GM21526 (cell line): ENCODE measurements around the gene OR4D2.

Source experiments
- ATAC-seq: cut with Tn5 transposase; IDR thresholded peaks from one replicate; pipeline ENCODE4 v1.9.1; 2021; ENCODE audit warnings: moderate library complexity; ENCODE audit not compliant: unreplicated experiment, low FRiP score

Gene OR4D2

GRCh38 chr17:58172369-58173071, 5.7 kb downstream of the OR4D2 start:
- ATAC-seq = no peak

DNA sequence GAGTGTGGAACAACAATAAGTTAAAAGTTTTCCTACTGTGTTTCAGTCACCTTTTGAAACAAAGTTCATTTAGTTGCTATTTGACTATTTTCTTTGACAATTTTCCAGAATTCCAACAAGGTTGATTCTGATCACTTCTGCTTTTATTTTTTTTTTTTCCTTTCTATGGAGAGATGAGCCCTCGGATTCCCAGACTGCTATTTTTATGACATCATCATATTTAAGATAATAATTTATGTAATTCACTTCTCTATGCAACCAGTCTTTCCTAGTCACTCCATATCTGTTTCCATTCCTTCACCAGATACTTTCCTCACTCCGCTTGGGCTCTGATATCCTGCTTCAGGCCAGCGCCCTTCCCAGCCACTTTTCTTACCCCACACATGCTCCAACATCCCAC, 8.1 kb downstream of the OR4D2 start:
- ATAC-seq = no peak

DNA sequence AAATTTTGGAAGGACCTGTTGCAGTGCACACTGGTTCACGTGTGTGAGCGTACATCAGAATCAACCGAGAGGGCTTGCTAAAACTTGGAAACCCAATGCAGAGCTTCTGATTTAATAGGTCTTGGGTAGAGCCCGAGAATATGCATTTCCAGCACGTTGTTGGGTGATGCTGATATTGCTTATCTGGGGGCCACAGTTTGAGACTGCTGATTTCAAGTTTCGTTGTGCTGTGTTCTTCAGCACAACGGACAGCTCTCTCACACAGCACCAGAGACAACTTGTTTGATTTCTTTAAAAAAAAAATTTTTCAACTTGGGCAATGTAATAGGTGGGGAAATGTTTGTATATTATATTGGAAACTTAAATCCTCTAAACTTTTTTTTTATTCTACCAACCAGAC, 9.4 kb downstream of the OR4D2 start:
- no peak for ATAC-seq

GRCh38 chr17:58181796-58182195, 15.0 kb downstream of the OR4D2 start:
- no peak for ATAC-seq

GRCh38 chr17:58183514-58183913, 16.7 kb downstream of the OR4D2 start:
- ATAC-seq = no peak

- no peak for ATAC-seq
Measured at GRCh38 chr17:58184308-58184985, 17.7 kb downstream of the OR4D2 start.

DNA sequence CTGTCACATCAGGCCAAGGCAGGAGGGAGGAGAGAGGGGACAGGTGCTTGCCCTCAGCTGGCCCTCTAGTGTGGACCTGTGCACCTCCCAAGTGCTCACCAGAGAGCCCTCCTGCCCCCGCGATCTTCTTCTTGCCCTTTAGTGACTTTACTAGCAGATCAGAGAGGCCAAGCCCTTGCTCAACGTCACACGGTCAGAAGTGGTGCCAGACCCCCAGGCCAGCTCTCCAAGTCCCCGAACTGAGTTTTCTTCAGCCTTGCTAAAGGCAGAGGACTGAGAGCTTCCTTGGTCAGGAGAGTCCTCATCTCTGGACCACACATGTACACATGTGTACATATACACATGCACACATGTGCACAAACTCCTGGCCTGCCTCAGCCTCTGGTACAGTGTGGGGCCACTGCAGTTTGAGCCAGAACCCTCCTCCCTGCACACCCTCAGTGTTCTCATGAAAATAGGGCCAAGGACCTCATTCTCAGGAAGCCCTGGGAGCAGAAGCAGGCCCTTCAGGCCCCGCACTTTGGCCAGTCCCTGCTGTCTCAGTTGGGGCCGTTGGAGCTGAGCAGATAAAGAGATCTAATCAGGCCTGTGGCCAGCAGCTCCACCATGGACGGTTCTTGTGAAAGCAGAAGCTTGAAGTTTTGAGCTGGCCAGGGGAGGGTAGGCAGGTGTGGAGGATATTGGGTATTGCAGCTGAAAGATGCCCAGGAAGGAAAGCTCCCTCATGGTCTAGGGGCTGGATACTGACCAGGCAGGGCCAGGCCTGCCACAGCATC, 18.4 kb downstream of the OR4D2 start:
- no peak for ATAC-seq

- no peak for ATAC-seq
Measured at GRCh38 chr17:58186591-58186990, 19.8 kb downstream of the OR4D2 start.

GRCh38 chr17:58187063-58187462, 20.3 kb downstream of the OR4D2 start:
- no peak for ATAC-seq

GRCh38 chr17:58187675-58188074, 20.9 kb downstream of the OR4D2 start:
- no peak for ATAC-seq

- ATAC-seq = no peak
Measured at GRCh38 chr17:58189436-58190146, 22.8 kb downstream of the OR4D2 start.

- ATAC-seq = no peak
Measured at GRCh38 chr17:58191241-58191896, 24.6 kb downstream of the OR4D2 start.

DNA sequence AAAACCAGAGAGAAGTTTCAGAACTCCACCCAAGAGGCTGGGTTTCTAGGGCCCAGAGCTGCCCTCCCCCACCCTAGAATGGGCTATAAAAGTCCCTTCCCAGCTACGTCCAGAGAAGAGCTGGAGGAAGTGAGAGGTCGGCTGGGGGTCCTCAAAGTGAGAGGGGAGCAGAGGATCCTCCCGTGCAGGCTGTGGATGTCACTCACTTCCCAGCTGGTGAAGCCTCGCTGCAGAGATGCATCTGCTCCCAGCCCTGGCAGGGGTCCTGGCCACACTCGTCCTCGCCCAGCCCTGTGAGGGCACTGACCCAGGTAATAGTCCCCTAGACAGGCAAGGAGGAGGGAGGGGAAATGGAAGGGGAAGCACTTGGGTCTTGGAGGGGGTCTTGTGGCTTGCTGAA, 25.8 kb downstream of the OR4D2 start, which contains the start of gene EPX:
Gene EPX, plus strand, starts transcription at position 115 of the 400 bp plus-strand sequence. Its CDS starts 121 bp downstream, at position 236.
- no peak for ATAC-seq

DNA sequence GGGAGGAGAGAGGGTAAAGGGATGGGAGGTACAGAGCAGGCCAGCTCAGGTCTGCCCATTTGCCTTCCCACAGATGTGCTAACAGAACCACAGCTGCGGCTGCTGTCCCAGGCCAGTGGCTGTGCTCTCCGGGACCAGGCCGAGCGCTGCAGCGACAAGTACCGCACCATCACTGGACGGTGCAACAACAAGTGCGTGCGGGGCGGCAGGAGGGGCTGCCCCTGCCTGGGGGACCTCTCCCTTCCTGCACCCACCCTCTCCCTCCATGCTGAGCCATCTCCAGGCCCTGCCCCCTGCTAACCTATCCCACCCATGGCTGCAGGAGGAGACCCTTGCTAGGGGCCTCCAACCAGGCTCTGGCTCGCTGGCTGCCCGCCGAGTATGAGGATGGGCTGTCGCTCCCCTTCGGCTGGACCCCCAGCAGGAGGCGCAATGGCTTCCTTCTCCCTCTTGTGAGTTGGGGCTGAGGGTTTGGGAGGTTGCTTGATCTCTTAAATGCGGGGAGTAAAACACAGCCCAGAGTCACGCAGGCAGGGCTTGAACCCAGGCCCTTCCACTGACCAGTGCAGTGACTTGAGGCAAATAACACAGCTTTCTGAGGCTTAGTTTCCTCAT, 27.0 kb downstream of the OR4D2 start:
- no peak for ATAC-seq

GRCh38 chr17:58195518-58196123, 28.8 kb downstream of the OR4D2 start:
- no peak for ATAC-seq

GRCh38 chr17:58196610-58197009, 29.8 kb downstream of the OR4D2 start:
- no peak for ATAC-seq

DNA sequence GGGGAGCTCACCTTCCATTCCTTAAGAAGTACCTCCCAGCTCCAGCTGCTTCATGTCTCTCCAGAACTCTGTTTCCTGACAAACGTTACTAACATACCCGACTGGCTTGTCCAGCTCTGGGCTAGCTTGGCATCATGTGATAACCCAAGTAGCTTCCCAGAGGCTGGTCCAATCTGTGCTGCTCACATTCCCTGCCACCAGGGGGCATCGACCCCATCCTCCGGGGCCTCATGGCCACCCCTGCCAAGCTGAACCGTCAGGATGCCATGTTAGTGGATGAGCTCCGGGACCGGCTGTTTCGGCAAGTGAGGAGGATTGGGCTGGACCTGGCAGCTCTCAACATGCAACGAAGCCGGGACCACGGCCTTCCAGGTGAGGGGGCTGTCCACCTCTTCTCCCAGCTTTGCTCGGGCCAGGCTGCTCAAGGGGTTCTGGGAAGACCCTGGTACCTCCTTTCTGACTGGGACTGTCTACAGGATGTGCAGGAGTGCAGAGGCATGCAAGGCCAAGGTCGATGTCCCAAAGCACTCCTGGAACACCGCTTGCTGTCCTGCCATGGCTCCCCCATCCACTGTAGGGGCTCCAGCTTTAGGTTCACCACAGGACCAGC, 33.3 kb downstream of the OR4D2 start:
- ATAC-seq = no peak

GRCh38 chr17:58202859-58203258, 36.1 kb downstream of the OR4D2 start:
- no peak for ATAC-seq

DNA sequence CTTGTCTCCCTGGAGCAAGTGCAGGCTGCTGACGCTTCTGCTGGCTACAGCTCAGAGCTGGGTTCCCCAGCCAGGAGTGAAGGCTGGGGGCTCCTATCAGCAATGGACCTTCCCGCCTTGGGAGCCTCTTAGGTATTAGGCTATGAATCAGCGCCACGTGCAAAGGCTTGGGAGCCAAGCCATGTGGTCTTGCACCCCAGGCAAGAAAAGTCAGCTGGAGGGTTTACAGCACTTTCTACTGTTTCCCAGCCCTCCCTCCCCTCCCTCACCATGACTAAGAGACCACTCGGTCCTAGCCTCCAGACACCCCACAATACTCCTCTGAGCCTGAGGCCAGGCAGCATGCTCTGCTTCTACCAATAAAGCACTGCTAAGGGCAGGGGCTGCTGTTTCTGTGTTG, 38.0 kb downstream of the OR4D2 start:
- no peak for ATAC-seq
